GM19238 (cell line): ENCODE data around the gene POP4.
"Not testable (repeated sequence)": the region's sequence is repeated elsewhere in the genome, so short reads cannot be mapped to it uniquely, and the experiment has no call there.

Experiments used
- DNase-seq: peaks from one replicate; pipeline ENCODE4 v3.0.0; 2011; ENCODE audit warnings: low spot score; ENCODE audit not compliant: insufficient read length

POP4 gene

DNA sequence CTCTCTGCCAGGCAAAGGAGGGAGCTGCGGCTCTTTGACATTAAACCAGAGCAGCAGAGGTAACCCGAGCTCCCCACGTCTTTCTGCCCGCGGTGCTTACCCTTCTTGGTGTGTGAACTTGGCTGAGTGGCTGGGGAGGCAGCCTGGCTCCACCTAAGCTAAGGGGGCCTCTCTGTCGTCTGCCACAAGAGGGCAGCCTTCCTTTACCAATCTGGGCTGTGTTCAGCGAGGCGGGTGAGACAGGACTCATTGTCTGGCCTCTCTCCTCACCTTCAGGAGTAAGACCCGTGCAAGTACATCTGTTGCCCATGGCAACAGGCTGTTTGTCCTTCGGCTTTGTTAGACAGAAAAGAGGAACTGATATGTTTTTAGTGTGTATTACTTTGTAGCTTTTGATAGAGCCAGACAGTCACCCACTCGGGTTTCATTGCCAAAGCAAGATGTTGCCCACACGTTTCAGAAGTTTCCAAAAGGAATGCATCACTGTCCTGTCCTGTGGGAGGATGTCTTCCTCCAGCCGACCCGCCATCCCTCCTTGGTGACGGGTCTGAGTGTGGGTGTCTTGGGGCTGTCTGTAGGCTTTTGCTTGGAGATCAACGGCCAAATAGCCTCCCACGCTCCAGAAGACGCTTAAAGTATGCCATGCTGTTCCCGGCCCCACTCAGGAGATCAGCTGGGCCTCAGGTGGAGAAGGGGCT is 4.6 kb downstream of the POP4 start:
- DNase-seq = peak; percentile 81

DNA sequence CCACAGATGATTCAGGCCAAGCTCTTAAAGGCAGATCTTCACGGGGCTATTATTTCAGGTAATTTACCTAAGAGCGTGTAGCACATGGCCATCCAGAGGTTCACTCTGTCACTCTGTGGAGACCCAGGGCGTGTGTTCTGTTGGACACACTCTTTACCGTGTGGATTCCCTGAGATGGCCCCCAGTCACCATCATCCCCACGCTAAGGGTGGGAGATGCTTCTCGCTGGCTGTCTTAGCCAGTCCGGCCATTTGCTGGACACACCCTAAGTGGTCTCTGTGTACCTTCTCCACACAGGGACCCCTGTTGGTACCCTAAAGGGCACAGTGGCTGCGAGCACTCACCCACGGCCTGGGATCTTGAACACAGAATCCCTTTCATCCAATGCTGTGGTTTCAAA is 6.0 kb downstream of the POP4 start:
- no peak for DNase-seq

DNA sequence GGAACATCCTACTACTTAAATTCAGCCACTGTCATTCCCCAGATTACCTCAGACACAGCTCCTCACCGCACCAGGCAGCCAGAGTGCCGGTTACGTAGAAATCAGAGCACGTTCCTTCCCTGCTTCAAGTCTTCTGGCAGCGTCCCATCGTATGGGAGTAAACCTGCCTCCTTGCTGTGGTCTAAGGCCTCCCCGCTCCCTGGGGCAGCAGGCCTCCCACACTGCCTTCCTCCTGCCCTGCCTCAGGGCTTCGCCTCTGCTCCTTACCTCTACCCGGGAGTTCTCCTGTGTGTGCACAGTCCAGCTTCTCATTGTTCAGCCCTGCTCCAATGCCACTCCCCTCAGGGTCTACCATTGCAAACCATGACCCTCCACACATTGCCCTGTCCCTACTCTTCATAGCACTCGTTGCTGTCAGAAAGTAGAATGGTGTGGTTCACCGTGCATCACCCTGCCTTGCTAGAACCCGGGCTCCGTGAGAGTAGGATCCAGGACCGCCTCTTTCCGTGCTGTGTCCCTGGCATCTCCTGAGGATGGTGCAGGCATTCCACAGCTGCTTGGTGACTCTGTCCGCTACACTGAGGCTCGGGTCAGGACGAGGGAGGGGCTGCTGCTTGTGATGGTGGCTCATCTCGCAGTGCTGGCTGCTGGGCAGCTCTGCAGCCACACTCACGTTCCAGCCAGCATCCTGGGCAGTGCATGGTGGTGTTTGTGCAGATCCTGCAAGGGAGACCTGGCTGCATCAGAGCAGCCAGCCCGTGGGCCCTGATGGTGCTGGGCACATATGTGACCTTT is 6.9 kb downstream of the POP4 start:
- DNase-seq = no peak

DNA sequence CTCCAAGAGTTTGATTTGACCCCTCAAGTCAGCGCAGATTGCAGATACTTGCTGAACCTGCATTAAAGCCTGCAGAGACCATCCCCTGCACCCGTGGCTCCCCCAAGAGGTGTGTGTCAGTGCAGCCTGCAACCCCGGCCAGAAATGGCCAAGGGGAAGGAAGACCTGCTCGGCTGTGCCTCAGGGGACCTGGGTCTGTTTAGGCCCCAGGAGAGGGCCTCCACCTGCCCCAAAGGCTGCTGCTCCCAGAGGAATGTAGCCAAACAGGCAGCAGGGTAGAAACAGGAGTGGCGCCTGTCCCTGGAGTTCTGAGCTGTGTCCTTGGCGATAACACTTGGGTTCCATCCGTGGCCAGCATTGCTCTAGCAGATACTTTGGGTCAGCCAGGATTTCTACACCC is 8.0 kb downstream of the POP4 start:
- DNase-seq = no peak

DNA sequence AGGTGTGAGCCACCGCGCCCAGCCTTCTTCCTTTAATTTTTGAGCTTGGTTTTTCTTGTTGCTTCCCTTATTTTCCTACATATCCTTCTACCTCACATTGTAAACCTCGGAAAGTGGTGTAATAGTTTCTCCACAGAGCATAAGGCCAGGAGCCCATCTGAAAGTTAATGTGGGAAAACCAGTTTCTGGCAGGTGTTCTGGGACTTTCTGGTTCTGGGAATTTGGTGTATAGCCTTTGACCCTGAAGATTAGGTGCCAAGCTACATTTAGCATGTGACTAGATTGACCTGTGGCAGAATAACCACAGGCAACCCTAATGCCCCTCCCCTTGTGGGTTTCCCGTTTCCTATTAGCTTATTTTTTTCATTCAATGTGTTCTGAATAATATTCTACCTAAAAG is 8.7 kb downstream of the POP4 start:
- DNase-seq = no peak

DNA sequence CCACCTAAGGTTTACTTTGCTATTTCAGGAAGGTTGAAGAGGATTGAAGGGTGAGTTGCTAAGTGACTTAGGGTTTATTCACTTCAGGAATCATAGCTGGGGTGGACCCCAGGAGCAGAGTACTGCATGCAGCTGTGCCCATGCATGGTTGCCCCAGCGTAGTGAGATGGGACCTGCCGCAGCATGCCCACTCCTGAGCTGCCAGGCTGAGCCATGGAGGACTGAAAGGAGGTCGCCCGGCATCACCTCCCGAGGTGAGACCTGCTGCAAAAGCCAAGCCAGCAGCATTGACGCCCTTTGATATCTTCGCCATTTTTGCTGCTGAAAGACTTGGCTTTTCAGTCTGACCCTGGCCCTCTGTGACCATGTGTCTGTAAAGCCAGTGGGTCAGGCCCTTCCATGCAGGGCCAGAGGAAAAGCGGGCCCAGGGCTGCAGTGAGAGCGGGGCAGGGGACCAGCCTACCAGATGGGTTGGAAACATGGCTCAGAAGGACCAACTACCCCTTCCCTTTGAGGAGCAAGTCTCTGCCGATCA is 9.9 kb downstream of the POP4 start:
- no peak for DNase-seq

DNA sequence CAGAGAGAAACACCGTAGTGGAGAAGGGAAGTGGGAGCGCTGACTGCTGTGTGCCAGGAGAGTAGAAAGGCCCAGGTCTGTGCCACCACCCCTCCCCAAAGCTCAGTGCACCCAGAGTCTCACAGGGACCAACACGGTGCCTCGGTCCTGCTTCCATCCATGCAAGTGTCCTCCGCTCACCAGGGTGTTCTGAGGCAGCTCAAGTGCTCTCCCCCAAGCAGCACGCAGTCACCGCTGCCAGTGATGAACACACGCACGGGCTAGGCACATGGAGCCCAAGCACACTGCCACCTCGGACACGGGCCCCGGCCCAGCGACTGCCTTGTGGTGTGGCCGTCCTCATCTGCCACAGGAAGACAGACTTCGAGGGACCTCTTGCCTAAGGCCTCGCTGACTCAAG is 10.5 kb downstream of the POP4 start:
- no peak for DNase-seq

DNA sequence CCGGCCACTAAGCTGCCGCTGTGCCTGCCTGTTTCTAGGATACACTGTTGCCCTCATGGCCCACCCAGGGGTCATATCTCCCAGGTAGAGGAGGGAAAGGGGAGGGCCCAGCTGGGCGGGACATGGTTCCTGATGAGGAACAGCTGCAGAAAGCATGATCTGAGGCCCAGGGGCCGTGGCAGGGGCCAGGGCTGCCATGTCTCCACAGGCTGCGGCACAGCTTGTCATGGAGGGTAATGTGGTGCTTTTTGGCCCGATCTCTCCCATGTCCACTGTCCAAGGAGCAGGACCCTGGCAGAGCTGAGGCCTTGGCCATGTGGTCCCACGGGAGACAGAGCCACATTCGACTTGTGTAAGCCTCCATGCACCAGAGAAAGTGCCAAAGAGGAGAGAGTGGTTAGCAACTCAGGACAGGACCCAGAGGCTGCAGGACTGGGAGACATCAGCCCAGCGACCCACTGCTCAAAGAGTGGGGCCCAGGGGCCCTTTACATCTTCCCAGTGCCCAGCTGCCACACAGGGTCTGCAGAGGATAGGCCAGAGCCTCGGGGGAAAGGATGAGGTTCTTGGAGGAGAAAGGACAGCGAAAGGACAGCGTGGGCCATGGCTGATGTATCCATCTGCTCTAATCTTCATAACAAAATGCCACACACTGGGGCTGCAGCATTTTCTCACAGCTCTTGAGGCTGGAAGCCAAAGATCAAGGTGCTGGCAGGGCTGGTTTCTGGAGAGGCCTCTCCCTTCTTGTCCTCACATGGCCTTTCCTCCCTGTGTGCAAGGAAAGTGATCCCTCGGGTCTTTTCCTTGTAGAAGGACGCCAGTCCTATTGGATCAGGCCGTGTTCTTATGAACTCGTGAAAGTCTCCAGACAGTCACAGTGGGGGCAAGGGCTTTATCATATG is 11.5 kb downstream of the POP4 start:
- DNase-seq = no peak

DNA sequence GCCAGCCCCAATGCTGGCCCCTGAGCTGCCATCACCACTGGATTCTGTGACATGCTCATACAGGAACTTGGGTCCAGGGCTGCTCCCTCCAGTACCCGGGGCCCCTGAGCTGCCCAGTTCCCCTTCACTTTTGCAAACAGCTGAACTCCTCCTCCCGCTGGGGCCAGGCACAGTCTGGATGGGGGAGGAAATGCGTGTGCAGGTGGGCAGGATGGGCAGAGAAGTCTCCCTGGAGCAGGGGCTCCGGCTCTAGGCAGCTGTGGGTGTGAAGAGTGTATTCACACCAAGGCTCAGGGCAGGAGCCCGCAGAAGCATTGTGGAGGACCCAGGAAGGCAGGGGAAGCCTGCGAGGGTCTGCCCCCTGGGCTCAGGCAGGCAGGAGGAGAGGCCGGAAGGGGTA is 12.4 kb downstream of the POP4 start:
- no peak for DNase-seq

DNA sequence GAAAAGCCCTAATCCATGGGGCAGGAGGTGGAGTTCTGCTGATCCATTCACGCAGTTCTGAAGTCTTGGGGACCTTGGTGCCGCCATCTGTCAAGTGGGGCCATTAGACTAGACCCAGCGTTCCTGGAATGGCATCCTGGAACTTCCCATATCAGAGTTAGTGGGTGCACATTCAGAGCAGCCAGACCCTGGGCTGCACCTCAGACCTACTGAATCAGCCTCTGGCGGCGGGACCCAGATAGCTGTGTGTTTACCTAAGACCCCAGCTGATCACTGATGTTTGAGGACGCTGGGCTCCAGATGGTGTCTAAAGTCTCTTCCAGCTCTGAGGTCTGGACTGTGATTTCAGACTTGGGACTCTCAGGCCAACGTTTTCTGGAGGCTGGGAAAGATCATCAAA is 12.8 kb downstream of the POP4 start:
- no peak for DNase-seq

DNA sequence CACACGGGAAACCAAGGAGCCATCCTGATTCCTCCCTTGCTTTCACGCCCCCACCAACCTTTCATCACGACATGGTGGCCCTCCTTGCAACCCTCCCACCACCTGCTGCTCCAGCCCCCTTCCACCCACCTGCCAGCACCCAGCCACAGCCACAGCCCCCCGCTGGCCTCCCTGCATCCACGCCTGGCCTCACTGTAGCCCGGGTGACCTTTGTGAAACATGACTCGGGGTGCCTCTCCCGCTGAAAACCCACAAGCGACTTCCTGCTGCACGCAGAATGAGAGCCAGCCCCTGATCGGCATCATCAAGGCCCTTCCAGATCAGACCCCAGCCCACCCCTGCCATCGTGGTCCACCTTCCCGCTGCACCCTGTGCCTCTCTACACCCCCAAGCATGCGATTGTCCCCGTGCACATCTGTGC is 14.9 kb downstream of the POP4 start:
- DNase-seq = peak; percentile 30

DNA sequence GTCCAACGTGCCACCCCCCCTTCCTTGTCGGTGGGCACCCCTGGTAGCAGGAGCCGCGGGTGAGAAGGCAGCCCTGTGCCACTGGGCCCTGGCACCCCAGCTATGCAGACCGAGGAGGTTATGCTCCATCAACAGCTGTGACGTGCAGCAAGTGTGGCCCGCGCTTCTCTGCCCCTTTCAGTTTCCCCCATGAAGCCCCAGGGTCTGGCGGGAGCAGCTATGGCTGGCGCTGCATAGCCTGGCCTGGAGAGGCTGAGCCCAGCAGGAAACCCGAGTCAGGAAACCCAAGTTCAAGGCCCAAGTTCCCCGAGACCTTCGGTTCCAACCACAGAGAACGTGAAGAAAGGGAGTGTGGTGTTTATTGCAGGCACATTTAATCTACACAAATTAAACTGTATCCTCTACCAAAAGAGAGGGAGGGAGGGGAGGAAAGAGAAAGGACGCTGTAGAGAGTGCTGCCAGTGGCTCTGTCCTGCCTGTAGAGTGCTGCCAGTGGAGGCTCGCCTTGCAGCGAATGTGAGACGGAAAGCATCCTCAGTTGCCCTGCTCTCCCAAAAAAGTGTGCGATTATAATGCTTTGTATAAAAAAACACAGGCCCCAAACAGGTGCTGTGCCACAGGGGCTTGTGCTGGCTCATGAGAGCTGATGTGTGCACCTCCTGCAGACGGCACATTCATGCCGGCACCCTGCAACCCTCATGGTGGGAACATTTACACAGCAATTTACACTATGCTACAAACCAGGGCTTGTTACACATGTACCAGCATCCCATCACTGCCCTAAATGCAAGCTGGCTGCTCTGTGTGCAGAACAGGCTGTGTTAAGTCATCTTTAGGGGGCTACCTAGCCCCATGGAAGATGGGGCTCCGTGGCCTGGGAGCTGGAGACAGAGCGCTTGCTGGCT is 16.3 kb downstream of the POP4 start:
- peak; percentile 47 for DNase-seq

DNA sequence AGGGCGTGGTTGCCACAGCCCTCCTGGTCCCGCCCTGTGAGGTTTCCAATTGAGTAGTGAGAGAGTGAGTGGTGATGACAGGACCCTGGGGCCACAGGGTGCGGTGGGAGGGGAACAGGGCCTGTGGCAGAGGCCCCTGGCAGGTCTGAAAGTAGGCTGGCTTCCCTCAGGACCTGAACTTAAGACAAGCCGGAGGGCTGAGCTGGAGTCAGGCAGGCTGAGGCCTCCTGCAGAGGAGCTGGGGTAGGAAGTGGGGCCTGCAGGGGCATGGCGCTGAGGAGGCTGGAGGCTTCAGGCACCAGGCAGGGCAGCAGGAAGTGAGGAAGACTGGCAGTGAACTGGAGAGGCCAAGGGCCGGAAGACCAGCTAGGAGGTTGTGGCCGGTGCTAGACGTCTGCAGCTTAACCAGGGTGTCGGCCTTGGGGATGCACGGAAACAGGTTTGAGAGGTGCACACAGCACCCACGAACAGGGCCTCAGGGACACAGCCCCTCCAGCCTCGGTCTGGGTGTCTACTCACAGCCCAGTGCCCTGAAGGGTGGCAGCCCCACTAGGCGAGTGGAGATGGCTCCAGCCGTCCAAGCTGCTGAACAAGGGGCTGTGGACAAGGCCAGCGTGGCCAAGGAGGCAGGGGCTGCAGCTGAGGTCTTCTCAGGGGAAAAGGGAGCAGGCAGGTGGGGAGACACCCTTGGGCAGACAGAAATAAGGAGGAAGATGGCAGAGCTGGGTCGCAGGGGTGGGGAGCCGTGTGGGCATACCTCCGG is 17.8 kb downstream of the POP4 start:
- DNase-seq = no peak

DNA sequence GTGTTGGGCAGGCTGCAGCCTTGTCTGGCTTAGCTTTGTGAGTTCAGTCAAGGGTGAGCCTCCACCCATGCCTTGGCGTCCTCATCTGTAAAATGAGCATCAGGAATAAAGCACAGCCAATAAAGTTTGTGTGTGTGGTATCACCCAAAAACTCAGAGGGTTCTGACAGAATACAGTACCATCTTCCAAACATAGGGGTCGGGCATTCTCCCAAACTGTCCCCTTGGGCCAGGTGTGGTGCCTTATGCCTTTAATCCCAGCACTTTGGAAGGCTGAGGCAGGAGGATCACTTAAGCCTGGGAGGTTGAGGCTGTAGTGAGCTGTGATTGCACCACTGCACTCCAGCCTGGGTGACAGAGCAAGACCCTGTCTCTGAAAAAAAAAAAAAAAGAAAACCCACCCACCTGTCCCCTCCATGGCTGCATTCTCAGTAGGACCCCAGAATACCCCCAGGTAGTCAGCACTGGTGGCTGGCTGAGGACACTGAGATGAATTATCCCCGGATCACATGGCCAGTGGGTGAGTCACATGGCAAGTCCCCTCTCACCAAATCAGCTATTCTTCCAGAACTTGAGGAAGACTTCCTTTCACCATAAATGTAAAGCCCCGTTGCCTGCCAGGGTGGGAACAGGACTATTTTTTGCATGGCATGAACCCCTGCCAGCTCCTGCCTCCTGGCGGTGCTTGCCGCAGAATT is 18.6 kb downstream of the POP4 start:
- DNase-seq = no peak

DNA sequence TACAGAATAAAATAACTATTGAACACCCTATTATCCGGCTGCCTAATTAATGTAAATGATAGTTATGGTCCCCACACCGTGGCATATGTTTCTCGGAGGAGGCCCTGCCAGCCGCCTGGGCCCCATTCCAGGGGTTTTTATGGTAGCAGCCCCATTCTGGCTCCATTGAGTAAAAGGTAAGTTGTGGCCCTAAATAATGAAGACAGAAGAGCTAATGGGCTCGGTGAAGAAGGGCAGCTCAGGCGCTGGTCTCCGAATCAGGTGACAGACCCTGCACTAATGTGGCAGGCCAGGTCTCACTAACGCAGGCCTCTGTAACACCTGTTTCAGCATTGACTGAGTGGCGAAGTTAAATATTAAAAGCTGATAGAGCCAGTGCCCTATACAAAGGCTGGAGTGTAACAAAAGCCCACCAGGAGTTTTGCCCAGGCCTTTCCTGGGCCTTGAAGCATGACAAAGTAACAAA is 19.1 kb downstream of the POP4 start:
- DNase-seq = no peak

DNA sequence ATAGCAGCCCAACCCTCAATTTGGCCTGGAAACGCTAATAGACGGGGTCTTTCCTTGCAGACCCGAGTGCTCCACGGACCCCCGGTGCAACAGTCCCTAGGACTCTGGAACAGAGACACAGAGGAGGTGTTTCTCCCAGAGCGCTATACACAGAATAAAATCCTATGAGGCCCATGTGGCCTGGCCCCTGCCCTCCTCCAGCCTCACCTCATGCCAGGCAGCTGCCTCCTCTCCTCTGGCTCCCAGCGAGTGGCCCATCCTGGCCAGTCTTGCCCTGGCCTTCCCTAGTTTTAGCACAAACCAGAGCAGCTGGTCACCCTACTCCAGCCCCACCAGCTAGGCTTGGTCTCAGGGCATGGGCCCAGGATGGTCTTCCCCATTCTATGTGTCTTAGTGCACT is 20.3 kb downstream of the POP4 start:
- DNase-seq = no peak

DNA sequence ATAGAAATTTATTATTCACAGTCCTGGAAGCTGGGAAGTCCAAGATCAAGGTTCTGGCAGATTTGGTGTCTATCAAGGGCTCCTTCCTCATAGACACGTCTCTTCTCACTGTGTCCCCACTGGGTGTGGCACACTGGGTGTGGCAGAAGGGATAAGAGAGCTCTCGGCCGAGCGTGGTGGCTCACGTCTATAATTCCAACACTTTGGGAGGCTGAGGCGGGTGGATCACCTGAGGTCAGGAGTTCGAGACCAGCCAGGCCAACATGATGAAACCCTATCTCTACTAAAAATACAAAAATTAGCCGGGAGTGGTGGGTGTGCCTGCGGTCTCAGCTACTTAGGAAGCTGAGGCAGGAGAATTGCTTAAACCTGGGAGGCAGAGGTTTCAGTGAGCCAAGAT is 20.7 kb downstream of the POP4 start:
- not testable (repeated sequence) for DNase-seq

DNA sequence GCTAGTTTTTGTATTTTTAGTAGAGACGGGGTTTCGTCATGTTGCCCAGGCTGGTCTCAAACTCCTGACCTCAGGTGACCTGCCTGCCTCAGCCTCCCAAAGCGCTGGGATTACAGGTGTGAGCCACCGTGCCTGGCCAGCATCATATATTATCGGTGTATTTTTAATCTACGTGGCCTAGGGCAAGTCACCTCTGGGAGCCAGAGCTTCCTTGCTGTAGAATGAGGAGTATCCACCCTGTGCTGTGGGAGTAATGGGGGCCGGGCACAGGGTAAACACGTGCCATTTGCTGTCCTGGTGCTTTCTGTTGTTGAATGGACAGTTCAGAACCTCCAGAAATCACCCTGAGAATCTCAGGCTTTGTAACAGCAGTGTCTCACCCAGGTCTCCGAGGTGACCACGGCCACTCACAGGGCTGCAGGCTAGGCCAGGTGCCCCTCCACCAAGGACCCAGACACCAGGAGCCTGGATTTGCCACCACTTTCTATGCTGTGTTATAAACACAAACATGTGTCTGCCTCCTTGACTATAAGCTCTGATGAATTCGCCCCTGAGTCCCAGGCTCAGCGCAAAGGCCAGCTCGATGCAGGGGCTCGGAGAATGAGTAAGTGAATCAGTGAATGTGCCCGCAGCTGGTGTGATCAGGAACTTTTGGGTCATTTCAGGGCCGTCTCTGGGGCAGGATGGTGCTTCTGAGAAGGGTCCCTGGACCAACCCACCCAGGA is 22.7 kb downstream of the POP4 start:
- no peak for DNase-seq
